Fibroblast of lung (primary cell): Measurements from ENCODE around the gene CRY1. TPM values are rescaled to one million over a fixed set of nuclear protein-coding genes. Genes with fewer than 3 reads are reported as not detected.

Experiments
- DNase-seq, 2 donors: peaks; one replicate each; pipeline versions ENCODE4 v3.0.0 to v3.0.0-alpha.2; 2010; ENCODE audit warnings: low read depth in 2 of 2
- H2AFZ ChIP-seq: 2 replicates; pipeline ENCODE4 v1.5.1; 2012; ENCODE audit warnings: low read length, control low read depth, inconsistent platforms
- H3K27ac ChIP-seq: 2 replicates; pipeline ENCODE4 v1.5.1; 2011; ENCODE audit warnings: low read length, control low read depth; ENCODE audit not compliant: insufficient read depth
- H3K27me3 ChIP-seq: 2 replicates; pipeline ENCODE4 v1.5.1; 2011; ENCODE audit warnings: mild to moderate bottlenecking, low read length; ENCODE audit not compliant: control insufficient read depth, insufficient read depth
- H3K36me3 ChIP-seq: 2 replicates; pipeline ENCODE4 v1.5.1; 2011; ENCODE audit warnings: low read length; ENCODE audit not compliant: control insufficient read depth, insufficient read depth
- H3K4me1 ChIP-seq: 2 replicates; pipeline ENCODE4 v1.5.1; 2011; ENCODE audit warnings: low read length; ENCODE audit not compliant: control insufficient read depth, insufficient read depth; ENCODE audit errors: extremely low read depth
- H3K4me2 ChIP-seq: 2 replicates; pipeline ENCODE4 v1.5.1; 2011; ENCODE audit warnings: low read length, control low read depth; ENCODE audit not compliant: insufficient read depth; ENCODE audit errors: extremely low read depth
- H3K4me3 ChIP-seq, 4 experiments: fragments of 200-600 bp in 1 of 4; sonication (generic) in 1 of 4; replicated peaks in 1 of 4; 2 replicates each; pipeline ENCODE4 v1.5.1; 2011 to 2016; ENCODE audit warnings: low read length in 4 of 4, low read depth in 3 of 4, mild to moderate bottlenecking in 3 of 4, control low read depth in 2 of 4, inconsistent platforms in 1 of 4, mixed read lengths in 1 of 4; ENCODE audit not compliant: insufficient read depth in 1 of 4; ENCODE audit errors: control extremely low read depth in 1 of 4
- H3K79me2 ChIP-seq: 2 replicates; pipeline ENCODE4 v1.5.1; 2012; ENCODE audit warnings: mild to moderate bottlenecking, low read length, inconsistent platforms; ENCODE audit not compliant: control insufficient read depth, insufficient read depth
- H3K9ac ChIP-seq: 2 replicates; pipeline ENCODE4 v1.5.1; 2011; ENCODE audit warnings: mild to moderate bottlenecking, low read length, control low read depth; ENCODE audit not compliant: insufficient read depth
- H3K9me3 ChIP-seq: 2 replicates; pipeline ENCODE4 v1.5.1; 2012; ENCODE audit warnings: low read depth, low read length; ENCODE audit not compliant: control insufficient read depth, insufficient read depth
- H4K20me1 ChIP-seq: 2 replicates; pipeline ENCODE4 v1.5.1; 2011; ENCODE audit warnings: low read length; ENCODE audit not compliant: control insufficient read depth, insufficient read depth; ENCODE audit errors: extremely low read depth
- EZH2 ChIP-seq: IDR thresholded peaks from 2 replicates; pipeline ENCODE4 v1.5.1; 2012; ENCODE audit warnings: low read length, control low read depth, mild to moderate bottlenecking; ENCODE audit errors: missing control alignments
- polyA plus RNA-seq, 2 donors: library from polyadenylated mRNA; depleted of rRNA in 1 of 2; stranded (reverse) in 1 of 2; unstranded in 1 of 2; fragments of >200 nt; gene quantifications; 2 replicates each; pipeline ENCODE4 v1.2.1, GENCODE V29; 2011 to 2012; ENCODE audit warnings: missing spikeins in 1 of 2
- total RNA-seq: library from RNA; depleted of rRNA; stranded (reverse); fragments of >200 nt; gene quantifications from 2 replicates; pipeline ENCODE4 v1.2.1, GENCODE V29; 2014
- TF ChIP-seq, protein P1 (sequence below), 2 donors: IDR thresholded peaks in 1 of 2; conservative IDR thresholded peaks in 1 of 2; 1 replicate in 1 of 2; 2 replicates in 1 of 2; pipeline ENCODE4 v1.5.1; 2011 to 2012; ENCODE audit warnings: low read length in 2 of 2, control low read depth in 1 of 2, inconsistent platforms in 1 of 2, low read depth in 1 of 2, mild to moderate bottlenecking in 1 of 2

CRY1 gene
- total and polyA plus RNA-seq, 2 donors (not counting 1 experiment from before 2014, with no cell fraction given), result 9.6 to 12.9 TPM

DNA sequence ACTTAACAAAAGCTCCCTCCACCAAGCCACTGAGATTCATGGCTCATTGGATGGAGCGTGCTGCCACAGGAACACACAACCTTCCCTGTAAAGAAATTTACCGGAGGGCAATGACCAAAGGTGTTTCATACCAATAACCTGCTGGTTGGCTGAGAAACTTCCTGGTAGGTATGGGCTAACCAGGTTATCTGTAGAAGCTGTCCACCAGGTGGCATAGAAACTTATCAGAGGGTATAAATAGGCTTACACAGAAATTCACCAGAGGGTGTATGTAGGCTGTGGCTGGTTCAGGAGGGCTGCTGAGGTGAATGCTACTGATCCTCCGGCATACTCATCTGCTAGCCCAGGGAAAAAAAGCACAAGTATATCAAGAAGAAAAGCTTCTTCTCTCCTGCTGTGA, 79.3 kb downstream of the CRY1 start:
- no peak for TF ChIP-seq EZH2
- TF ChIP-seq, protein P1, sequence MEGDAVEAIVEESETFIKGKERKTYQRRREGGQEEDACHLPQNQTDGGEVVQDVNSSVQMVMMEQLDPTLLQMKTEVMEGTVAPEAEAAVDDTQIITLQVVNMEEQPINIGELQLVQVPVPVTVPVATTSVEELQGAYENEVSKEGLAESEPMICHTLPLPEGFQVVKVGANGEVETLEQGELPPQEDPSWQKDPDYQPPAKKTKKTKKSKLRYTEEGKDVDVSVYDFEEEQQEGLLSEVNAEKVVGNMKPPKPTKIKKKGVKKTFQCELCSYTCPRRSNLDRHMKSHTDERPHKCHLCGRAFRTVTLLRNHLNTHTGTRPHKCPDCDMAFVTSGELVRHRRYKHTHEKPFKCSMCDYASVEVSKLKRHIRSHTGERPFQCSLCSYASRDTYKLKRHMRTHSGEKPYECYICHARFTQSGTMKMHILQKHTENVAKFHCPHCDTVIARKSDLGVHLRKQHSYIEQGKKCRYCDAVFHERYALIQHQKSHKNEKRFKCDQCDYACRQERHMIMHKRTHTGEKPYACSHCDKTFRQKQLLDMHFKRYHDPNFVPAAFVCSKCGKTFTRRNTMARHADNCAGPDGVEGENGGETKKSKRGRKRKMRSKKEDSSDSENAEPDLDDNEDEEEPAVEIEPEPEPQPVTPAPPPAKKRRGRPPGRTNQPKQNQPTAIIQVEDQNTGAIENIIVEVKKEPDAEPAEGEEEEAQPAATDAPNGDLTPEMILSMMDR (conservative IDR thresholded peaks at IDR 0.05 in 1 of 2, IDR thresholded peaks at IDR 0.05 in 1 of 2; ENCODE audit: low read depth in 1 of 2, low read length in 2 of 2), result no peak
- no peak for DNase-seq
- H3K9ac ChIP-seq, result no peak overlapping the region
- no peaks in the 10 kb centered on the region for H3K79me2 ChIP-seq
- no peak overlapping the region for H2AFZ ChIP-seq
- H3K4me1 ChIP-seq, result no peaks in the 10 kb centered on the region
- H3K9me3 ChIP-seq, result no peaks in the 10 kb centered on the region
- no peaks in the 10 kb centered on the region for H4K20me1 ChIP-seq
- H3K4me3 ChIP-seq, result no peak overlapping the region
- H3K36me3 ChIP-seq, result no peaks in the 10 kb centered on the region
- H3K27ac ChIP-seq, result no peak overlapping the region
- no peak overlapping the region for H3K4me2 ChIP-seq
- no peaks in the 10 kb centered on the region for H3K27me3 ChIP-seq

DNA sequence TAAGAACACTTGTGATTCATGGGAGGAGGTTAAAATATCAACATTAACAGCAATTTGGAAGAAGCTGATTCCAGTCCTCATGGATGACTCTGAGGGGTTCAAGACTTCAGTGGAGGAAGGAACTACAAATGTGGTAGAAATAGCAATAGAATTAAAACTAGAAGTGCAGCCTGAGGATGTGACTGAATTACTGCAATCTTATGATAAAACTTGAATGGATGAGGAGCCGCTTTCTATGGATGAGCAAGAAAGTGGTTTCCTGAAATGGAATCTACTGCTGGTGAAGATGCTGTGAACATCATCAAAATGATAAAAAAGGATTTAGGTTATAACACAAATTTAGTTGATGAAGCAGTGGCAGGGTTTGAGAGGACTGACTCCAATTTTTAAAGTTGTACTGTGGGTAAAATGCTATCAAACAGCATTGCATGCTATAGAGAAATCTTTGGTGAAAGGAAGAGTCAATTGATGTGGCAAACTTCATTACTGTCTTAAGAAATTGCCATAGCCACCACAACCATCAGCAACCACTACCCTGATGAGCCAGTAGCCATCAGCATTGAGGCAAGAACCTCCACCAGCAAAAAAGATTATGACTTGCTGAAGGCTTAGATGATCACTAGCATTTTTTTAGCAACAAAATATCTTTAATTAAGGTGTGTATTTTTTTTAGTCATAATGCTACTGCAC, 80.5 kb downstream of the CRY1 start:
- H3K4me1 ChIP-seq, result no peaks in the 10 kb centered on the region
- H3K27me3 ChIP-seq, result no peaks in the 10 kb centered on the region
- H3K4me2 ChIP-seq, result no peak overlapping the region
- no peaks in the 10 kb centered on the region for H3K9me3 ChIP-seq
- H3K36me3 ChIP-seq, result no peaks in the 10 kb centered on the region
- no peak overlapping the region for H3K4me3 ChIP-seq
- H4K20me1 ChIP-seq, result no peaks in the 10 kb centered on the region
- H3K79me2 ChIP-seq, result no peaks in the 10 kb centered on the region
- TF ChIP-seq, protein P1 (conservative IDR thresholded peaks at IDR 0.05 in 1 of 2, IDR thresholded peaks at IDR 0.05 in 1 of 2; ENCODE audit: low read depth in 1 of 2, low read length in 2 of 2), result no peak
- no peak for TF ChIP-seq EZH2
- H3K27ac ChIP-seq, result no peak overlapping the region
- no peak overlapping the region for H2AFZ ChIP-seq
- no peak for DNase-seq
- no peak overlapping the region for H3K9ac ChIP-seq

DNA sequence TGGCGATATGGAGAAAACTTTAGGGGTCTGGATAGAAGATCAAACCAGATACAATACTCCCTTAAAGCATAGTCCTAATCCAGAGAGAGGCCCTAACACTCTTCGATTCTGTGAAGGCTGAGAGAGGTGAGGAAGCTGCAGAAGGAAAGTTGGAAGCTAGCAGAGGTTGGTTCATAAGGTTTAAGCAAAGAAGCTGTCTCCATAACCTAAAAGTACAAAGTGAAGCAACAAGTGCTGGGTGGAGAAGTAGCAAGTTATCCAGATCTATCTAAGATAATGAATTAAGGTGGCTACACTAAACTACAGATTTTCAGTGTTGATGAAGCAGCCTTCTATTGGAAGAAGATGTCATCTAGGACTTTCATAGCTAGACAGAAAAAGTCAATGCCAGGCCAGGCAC, 81.8 kb downstream of the CRY1 start:
- Histone ChIP-seq H3K9me3 (no peaks in the 10 kb centered on the region), H3K4me1 (no peaks in the 10 kb centered on the region)
- no peak for DNase-seq

More for the DNA sequence above, 81.8 kb downstream of the CRY1 start:
- no peaks in the 10 kb centered on the region for H3K27me3 ChIP-seq
- H3K36me3 ChIP-seq, result no peaks in the 10 kb centered on the region
- no peaks in the 10 kb centered on the region for H3K79me2 ChIP-seq
- H3K4me2 ChIP-seq, result no peak overlapping the region
- no peak overlapping the region for H3K27ac ChIP-seq
- H2AFZ ChIP-seq, result no peak overlapping the region
- no peaks in the 10 kb centered on the region for H4K20me1 ChIP-seq
- no peak overlapping the region for H3K4me3 ChIP-seq
- TF ChIP-seq EZH2, result no peak
- TF ChIP-seq, protein P1 (conservative IDR thresholded peaks at IDR 0.05 in 1 of 2, IDR thresholded peaks at IDR 0.05 in 1 of 2; ENCODE audit: low read depth in 1 of 2, low read length in 2 of 2), result no peak
- no peak overlapping the region for H3K9ac ChIP-seq
